ENCODE data around the gene HOXD4. TPM values are rescaled to one million over a fixed set of nuclear protein-coding genes. Genes with fewer than 3 reads are reported as not detected.
A peak's percentile ranks its signal among the peaks of the same experiment; 100 is the strongest.

Gene HOXD4
- total RNA-seq, 1 experiment from 2014 or later, result 0.26 TPM

DNA sequence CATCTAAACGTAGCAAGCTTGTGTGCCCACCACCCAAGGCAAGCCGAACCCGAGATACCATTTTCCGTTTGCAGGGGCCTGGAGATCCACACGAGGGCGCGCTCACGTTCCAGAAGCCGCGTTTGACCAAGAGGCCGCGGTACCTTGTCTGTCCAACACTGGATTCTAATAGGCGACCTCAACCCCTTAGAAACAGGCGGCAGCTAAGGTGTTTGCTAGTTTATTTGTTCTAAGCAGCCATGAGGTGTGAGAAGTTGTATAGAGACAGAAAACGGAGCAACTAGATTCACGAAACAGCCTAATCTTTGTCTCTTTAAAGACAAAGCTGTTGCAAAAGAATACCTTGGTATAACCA, 40.1 kb upstream of the HOXD4 start:
- Histone ChIP-seq H3K36me3 (peaks cover 20% of the 10 kb centered on the region), H3K27me3 (no peaks in the 10 kb centered on the region), H3K4me3 (no peak overlapping the region), H3K9me3 (no peaks in the 10 kb centered on the region)
- no peak for DNase-seq

GRCh38 chr2:176111846-176112374, 39.4 kb upstream of the HOXD4 start:
- Histone ChIP-seq H3K4me3 (no peak overlapping the region), H3K36me3 (peaks cover 23% of the 10 kb centered on the region)
- no peak for DNase-seq

DNA sequence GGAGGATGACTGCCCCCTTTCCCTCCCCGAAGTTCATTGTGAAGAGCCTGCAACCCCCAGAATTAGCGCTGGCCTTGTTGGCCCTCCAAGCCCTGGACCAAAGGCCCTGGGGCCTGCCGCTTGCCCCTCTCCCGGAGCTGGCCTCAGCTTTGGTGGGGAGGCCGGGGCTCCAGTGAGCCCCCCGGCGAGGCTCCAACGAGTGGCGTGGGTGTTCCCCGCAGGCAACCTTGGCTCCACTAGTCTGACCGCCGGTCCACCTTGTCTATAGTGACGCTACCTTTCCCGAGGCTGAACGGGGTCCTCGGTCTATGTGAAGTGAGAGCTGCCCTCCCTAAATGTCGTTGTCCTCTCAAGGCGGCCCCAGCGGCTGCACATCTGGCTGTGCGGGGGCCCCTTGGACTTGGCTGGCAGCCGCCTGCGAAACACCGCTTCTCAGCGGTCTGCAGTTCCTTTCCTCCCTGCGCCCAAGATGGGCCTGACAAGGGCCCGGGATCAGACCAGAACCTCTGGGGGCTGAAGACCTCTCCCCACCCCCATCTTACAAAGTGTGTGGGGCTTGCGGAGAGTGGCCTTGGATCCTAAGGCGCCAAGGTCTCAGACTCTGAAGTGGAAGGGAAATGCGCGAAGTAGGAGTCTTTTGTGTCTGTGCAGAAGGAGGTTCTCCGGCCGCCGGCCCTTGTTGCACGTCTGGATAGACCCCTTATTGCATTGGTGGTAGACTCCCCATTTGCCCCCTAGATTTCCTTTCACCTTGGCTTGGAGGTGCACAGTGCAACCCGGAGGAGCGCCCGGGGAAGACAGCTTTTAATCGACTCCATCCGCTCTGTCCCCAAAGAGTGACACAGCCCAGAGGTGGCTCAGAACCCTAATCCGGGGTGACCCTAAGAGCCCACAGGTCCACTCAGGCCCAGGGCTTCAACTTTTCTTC, 38.7 kb upstream of the HOXD4 start:
- Histone ChIP-seq H3K4me3 (no peak overlapping the region), H3K27me3 (no peaks in the 10 kb centered on the region), H3K36me3 (peaks cover 23% of the 10 kb centered on the region), H3K9me3 (no peaks in the 10 kb centered on the region)
- no peak for DNase-seq

More at GRCh38 chr2:176111846-176112374, 39.4 kb upstream of the HOXD4 start:
- Histone ChIP-seq H3K9me3 (no peaks in the 10 kb centered on the region), H3K27me3 (no peaks in the 10 kb centered on the region)

DNA sequence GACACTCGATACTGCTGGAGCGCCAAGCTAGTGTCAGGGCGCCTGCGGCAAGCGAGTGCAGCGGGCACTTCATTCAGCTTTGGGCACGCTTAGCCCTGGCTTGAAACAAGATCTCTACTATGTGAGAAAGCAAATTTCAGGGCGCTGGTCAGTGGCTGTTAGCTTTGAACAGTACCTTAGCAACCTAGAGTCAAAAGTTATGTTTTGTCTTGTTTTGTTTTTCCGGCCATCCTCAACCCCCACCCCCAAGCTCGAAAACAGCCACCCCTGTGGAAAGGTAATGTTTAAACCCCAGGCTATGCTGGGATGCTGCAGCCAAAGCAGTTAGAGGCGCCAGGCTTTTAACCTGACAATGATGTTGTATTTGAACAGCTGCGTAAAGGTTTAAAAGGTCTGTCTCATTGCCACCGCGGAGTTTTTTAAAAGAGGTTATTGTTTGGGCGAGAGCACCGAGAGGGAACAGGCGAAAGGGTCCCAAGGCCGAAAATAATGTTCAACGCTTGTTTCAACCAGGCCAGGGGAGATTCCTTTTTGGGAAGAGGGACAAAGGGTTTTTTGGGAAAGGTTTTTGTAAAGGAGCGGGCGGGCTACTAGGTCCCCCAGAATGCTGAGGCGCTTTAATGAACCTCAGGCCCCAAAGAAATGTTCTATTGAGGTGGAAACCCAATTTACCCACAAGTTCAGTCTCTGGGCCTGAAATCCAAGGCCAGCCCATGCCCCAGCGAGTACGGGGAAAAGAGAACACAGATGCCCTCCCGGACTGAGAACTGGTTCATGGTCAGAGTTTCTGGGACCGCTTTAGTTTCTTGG, 37.0 kb upstream of the HOXD4 start:
- H3K27me3 ChIP-seq, result no peaks in the 10 kb centered on the region
- no peak for DNase-seq
- H3K9me3 ChIP-seq, result no peaks in the 10 kb centered on the region
- peaks cover 18% of the 10 kb centered on the region for H3K36me3 ChIP-seq
- H3K4me3 ChIP-seq, result no peak overlapping the region

GRCh38 chr2:176114930-176115625, 36.3 kb upstream of the HOXD4 start:
- no peak overlapping the region for H3K4me3 ChIP-seq
- DNase-seq, result no peak
- H3K36me3 ChIP-seq, result peaks cover 16% of the 10 kb centered on the region
- H3K27me3 ChIP-seq, result no peaks in the 10 kb centered on the region
- H3K9me3 ChIP-seq, result no peaks in the 10 kb centered on the region

DNA sequence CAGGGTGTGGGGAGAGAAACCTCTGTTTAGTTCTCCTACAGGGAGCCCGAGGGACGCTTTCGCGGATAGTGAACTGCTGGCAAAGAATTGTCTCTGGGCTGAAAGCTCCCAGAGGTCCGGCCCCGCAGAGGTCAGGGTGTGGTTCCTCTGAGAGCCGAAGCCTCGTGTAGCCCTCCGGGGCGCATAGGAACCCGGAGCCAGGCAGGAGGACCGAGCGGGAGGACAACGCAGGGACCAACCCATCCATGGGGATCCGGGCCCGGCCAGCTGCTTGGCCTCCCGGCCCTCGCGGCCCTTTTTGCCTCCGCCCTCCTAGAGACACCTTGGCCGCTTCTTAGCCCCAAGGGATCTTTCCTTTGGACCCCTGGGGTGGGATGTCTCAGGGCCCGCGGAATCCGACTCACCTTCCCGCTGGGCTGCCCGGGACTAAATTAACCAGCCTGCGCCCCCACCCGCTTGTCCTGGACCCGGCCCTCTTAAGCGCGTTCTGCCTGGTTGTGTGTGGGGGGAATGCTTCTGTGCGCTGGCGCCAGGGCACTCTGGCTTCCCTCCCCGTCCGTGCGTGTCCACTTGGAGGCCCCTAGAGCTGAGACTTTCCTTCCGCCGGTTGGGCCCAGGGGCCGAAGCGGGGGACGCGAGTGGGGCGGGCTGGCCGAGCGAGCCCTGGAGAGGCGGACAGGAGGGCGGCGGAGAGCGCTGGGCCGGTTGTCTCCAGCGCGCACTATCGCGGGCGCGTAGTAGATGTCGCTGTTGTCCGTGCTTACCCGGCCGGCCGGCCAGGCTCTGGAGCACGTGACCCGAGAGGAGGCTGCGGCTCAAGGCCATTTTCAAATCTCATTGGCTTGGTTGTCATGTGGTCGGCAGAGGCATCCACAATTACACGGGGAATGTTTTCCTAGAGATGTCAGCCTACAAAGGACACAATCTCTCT, 35.2 kb upstream of the HOXD4 start, which contains the start of gene HOXD10:
Gene HOXD10, plus strand, starts transcription at position 896 of the 931 bp plus-strand sequence. CDS start 56 bp downstream, outside the sequence.
- DNase-seq, result no peak
- Histone ChIP-seq H3K36me3 (peaks cover 12% of the 10 kb centered on the region), H3K9me3 (no peaks in the 10 kb centered on the region), H3K27me3 (no peaks in the 10 kb centered on the region), H3K4me3 (no peak within 1 kb of the TSS)

- no peak for DNase-seq
- Histone ChIP-seq H3K36me3 (peaks cover 4% of the 10 kb centered on the region), H3K4me3 (no peak overlapping the region), H3K27me3 (no peaks in the 10 kb centered on the region), H3K9me3 (no peaks in the 10 kb centered on the region)
Measured at GRCh38 chr2:176117162-176117822, 34.1 kb upstream of the HOXD4 start.

DNA sequence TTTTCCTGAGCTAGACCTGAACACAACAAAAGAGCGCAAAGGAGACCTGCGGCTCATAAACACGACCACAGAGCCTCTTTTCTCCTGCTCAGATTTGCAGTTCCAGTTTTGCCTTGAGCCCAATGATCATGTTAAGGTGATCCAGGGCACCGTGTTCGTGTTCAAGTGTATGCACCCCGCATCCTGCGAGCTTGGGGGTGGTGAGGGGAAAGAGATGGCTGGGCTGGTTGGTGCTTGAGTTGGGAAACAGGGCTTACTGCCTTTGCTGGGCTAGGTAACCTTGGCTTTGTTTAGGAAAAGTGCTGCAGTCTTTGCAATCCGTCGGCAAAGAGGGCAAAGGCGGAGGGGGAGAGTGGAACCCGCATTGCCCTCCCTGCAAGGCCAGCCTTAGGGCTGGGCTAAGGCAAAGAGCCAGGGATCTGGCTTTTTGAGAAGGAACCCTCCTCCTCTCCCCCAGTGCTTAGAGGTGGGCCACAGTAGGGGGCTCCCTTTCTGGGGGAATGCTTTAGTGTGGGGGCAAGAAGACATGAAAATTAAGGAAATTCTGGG, 33.5 kb upstream of the HOXD4 start:
- Histone ChIP-seq H3K36me3 (peaks cover 3% of the 10 kb centered on the region; the same call in 1 of the 2 replicates), H3K9me3 (no peaks in the 10 kb centered on the region), H3K27me3 (no peaks in the 10 kb centered on the region), H3K4me3 (no peak overlapping the region)
- no peak for DNase-seq

DNA sequence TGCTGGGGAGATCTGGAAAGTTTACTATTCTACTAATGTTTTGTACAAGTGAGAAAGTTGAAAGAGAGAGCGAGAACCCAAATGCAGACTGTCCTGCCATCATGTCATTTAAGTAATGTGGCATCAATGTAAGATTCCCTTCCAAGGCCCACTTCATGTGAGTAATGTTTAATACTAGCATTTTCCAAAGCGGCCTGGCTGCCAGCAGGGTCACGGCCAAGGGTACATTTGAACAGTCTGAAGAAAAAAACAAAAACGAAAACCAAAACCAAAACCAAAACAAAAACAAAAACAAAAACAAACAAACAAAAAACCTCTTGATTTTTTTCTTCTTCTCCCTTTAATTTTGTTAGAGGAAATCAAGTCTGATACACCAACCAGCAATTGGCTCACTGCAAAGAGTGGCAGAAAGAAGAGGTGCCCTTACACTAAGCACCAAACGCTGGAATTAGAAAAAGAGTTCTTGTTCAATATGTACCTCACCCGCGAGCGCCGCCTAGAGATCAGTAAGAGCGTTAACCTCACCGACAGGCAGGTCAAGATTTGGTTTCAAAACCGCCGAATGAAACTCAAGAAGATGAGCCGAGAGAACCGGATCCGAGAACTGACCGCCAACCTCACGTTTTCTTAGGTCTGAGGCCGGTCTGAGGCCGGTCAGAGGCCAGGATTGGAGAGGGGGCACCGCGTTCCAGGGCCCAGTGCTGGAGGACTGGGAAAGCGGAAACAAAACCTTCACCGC, 32.6 kb upstream of the HOXD4 start:
- no peaks in the 10 kb centered on the region for H3K27me3 ChIP-seq
- H3K4me3 ChIP-seq, result no peak overlapping the region
- H3K9me3 ChIP-seq, result no peaks in the 10 kb centered on the region
- peaks cover 3% of the 10 kb centered on the region; the same call in 1 of the 2 replicates for H3K36me3 ChIP-seq
- no peak for DNase-seq

DNA sequence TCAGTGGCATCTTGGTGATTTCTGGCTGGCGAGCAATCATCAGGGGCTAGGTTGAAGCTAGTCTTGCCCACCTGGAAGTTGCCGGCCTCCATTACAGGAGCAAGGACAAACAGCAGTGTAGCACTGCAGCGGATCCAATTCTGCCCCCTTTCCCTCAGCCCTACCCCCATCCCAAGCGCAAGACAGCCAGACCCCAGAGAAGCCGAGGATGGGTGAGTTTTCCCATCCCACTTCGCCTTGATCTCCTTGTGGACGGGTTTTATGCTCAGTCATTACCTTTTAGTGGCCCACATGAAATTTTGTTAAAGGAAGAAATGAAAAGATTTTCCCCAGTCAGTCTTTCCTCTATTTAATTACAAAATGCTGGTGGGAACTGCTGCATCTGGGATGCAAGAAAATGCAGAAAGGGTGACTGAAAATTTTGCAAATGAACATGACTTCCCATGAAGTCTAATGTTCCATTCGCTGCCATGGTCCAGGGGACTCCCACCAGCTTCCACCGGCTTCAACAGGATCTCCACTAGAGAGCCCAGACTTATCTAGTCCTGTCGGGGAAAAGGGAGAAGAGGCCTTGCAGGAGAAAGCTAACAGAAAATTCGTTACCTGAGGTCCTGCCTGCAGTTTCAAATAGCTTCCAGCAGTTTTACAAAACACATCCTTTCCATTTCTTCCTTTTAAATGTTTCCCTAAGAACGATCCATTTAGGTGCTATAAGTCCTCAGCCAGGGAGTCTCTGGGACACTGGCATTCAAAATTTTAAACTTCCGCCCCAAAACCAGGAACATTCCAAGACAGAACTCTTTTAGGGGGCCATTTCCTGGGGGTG, 30.8 kb upstream of the HOXD4 start:
- Histone ChIP-seq H3K27me3 (no peaks in the 10 kb centered on the region), H3K36me3 (peaks cover 3% of the 10 kb centered on the region; the same call in 1 of the 2 replicates), H3K4me3 (no peak overlapping the region), H3K9me3 (no peaks in the 10 kb centered on the region)
- DNase-seq, result no peak

GRCh38 chr2:176121190-176122051, 29.9 kb upstream of the HOXD4 start:
- H3K27me3 ChIP-seq, result no peaks in the 10 kb centered on the region
- no peaks in the 10 kb centered on the region for H3K9me3 ChIP-seq
- H3K4me3 ChIP-seq, result no peak overlapping the region
- no peak for DNase-seq
- H3K36me3 ChIP-seq, result peaks cover 3% of the 10 kb centered on the region; the same call in 1 of the 2 replicates

DNA sequence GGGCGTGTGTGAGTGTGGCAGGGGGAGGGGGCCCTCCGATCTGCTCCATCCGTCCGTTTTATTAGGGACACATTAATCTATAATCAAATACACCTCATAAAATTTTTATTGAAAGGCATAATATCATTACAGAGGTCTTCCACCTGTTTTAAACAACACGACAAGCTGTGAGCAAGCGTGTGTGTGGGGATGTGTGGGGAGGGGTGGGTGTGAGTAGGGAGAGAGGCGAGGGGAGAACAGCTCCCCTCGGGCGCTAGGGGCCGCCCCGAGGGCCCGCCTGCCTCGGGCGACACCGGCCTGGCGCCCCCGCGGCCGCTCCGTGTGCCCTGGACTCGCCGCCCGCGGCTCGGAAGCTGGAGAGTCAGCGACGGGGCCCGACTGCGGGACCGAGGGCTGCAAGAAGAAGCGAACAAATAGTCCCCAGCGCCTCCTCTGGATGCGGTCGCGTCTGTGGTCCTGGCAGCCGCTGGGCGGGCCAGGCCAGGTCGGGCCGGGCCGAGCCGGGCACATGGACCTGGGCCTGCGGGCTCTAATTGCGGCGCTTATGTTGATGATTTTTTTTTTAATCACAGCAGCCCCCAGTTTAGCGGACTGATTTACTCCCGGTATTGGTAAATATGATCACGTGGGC, 29.2 kb upstream of the HOXD4 start:
- peak overlapping the region; percentile 48 for H3K4me3 ChIP-seq
- no peaks in the 10 kb centered on the region for H3K27me3 ChIP-seq
- no peaks in the 10 kb centered on the region for H3K9me3 ChIP-seq
- H3K36me3 ChIP-seq, result no peaks in the 10 kb centered on the region
- no peak for DNase-seq

Data from MG63 (cell line).